WTC11 (cell line): ENCODE data around the gene PRKN.

ENCODE experiments used
- ATF2 ChIP-seq: sonication (generic); formaldehyde crosslinking; IDR thresholded peaks from 2 replicates; pipeline ENCODE4 v1.8.1; 2022; ENCODE audit warnings: low read depth, missing genetic modification reagents, borderline replicate concordance
- CTCF ChIP-seq: fragments of 200-600 bp; IDR thresholded peaks from 2 replicates; pipeline ENCODE4 v1.8.0; 2022; ENCODE audit warnings: antibody characterized with exemption
- E2F1 ChIP-seq: sonication (generic); formaldehyde crosslinking; IDR thresholded peaks from 2 replicates; pipeline ENCODE4 v1.8.0; 2022; ENCODE audit warnings: mild to moderate bottlenecking, missing genetic modification reagents
- ELF4 ChIP-seq: sonication (generic); formaldehyde crosslinking; IDR thresholded peaks from 2 replicates; pipeline ENCODE4 v1.8.1; 2022; ENCODE audit warnings: low read depth, mild to moderate bottlenecking, moderate library complexity, missing genetic modification reagents
- MAX ChIP-seq: sonication (generic); formaldehyde crosslinking; IDR thresholded peaks from 2 replicates; pipeline ENCODE4 v1.8.0; 2022; ENCODE audit warnings: mild to moderate bottlenecking, missing genetic modification reagents

- TF ChIP-seq ATF2 (no peak), ELF4 (CRISPR knock-in tag) (no peak), E2F1 (CRISPR knock-in tag) (no peak), MAX (CRISPR knock-in tag) (no peak), CTCF (no peak)
Measured at GRCh38 chr6:161671117-161671516, 1056.4 kb downstream of the PRKN start.
